ENCODE results near the gene CPVL.

The CPVL gene

DNA sequence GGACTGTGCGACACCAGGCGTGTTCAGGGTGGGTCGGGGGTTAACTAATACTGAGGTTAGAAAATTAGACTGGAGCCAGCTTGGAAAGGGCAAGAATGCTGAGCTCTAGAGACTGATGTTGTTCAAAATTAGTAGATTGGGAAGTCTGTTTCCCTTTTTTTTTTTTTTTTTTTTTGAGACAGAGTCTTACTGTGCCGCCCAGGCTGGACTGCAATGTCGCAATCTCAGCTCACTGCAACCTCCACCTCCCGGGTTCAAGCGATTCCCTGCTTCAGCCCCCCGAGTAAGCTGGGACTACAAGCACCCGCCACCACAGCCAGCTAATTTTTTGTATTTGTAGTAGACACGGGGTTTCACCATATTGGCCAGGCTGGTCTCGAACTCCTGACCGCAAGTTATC lies 2.7 kb upstream of the CPVL start:
- Histone ChIP-seq H3K9me3 (ENCODE audit: control insufficient read depth, insufficient read depth, low read depth, low read length) (no peaks in the 10 kb centered on the region; the same call in 1 of the 2 replicates), H3K36me3 (ENCODE audit: control insufficient read depth in 2 of 2, insufficient read depth in 1 of 2, low read length in 2 of 2) (peaks cover 2 to 3% of the 10 kb centered on the region in 2 experiments; a peak in 2 of 3 replicates), H3K4me3 (ENCODE audit: low read depth, low read length) (no peak overlapping the region), H3K27ac (ENCODE audit: extremely low read depth, low read depth, low read length) (no peak overlapping the region), H3K4me1 (ENCODE audit: control insufficient read depth, insufficient read depth, low read length) (no peaks in the 10 kb centered on the region)
- ChIA-PET POLR2A (interaction anchor here (0.6 kb wide), 1 partner anchor 738 kb away, joined by 4 read pairs; no protein-coding TSS in a partner anchor), CTCF (interaction anchor here (0.6 to 1.3 kb wide), 4 partner anchors 23 to 1071 kb away, joined by 3 to 5 read pairs (median 4); no protein-coding TSS in a partner anchor)
- no peak for TF ChIP-seq ZNF529 (tag by site-specific recombination; IDR thresholded peaks at IDR 0.05; ENCODE audit: insufficient replicate concordance)
- TF ChIP-seq ZNF433 (tag by site-specific recombination; IDR thresholded peaks at IDR 0.05; ENCODE audit: low read depth): no peak

DNA sequence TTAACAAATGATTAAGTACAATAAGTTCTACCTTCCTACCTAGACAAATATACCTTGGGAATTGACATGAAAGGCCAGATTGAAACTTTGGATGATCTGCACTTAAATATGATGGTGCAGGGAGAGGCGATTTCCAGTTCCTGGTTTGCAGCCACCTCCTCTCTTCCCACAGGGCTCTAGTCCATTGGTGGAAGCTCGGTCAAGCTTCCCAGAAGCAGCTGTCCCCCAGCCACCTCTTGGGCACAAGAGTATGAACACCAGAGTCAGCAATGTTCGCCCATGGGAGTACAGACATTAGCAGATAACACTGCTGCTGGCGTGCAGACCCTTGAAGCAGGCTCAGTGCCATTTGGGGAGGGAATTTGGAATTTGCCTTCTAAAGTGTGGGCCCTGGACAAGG lies 1.5 kb upstream of the CPVL start:
- H3K4me1 ChIP-seq (ENCODE audit: control insufficient read depth, insufficient read depth, low read length): no peaks in the 10 kb centered on the region
- ChIA-PET CTCF (interaction anchor here (0.7 to 1.8 kb wide), 5 partner anchors 9 to 221 kb away, joined by 4 to 9 read pairs (median 5); no protein-coding TSS in a partner anchor), POLR2A (no interaction called here)
- H3K27ac ChIP-seq (ENCODE audit: extremely low read depth, low read depth, low read length): no peak overlapping the region
- H3K9me3 ChIP-seq (ENCODE audit: control insufficient read depth, insufficient read depth, low read depth, low read length): no peaks in the 10 kb centered on the region
- TF ChIP-seq ZNF549 (tag by site-specific recombination; IDR thresholded peaks at IDR 0.05): no peak
- no peak for TF ChIP-seq ZNF350 (tag by site-specific recombination; IDR thresholded peaks at IDR 0.05)
- no peak for TF ChIP-seq ZNF16 (tag by site-specific recombination; IDR thresholded peaks at IDR 0.05; ENCODE audit: low read depth)
- TF ChIP-seq ZNF211 (tag by site-specific recombination; IDR thresholded peaks at IDR 0.05; ENCODE audit: low read depth): no peak
- no peak for TF ChIP-seq ZNF510 (tag by site-specific recombination; IDR thresholded peaks at IDR 0.05; ENCODE audit: insufficient replicate concordance)
- TF ChIP-seq, protein P1, sequence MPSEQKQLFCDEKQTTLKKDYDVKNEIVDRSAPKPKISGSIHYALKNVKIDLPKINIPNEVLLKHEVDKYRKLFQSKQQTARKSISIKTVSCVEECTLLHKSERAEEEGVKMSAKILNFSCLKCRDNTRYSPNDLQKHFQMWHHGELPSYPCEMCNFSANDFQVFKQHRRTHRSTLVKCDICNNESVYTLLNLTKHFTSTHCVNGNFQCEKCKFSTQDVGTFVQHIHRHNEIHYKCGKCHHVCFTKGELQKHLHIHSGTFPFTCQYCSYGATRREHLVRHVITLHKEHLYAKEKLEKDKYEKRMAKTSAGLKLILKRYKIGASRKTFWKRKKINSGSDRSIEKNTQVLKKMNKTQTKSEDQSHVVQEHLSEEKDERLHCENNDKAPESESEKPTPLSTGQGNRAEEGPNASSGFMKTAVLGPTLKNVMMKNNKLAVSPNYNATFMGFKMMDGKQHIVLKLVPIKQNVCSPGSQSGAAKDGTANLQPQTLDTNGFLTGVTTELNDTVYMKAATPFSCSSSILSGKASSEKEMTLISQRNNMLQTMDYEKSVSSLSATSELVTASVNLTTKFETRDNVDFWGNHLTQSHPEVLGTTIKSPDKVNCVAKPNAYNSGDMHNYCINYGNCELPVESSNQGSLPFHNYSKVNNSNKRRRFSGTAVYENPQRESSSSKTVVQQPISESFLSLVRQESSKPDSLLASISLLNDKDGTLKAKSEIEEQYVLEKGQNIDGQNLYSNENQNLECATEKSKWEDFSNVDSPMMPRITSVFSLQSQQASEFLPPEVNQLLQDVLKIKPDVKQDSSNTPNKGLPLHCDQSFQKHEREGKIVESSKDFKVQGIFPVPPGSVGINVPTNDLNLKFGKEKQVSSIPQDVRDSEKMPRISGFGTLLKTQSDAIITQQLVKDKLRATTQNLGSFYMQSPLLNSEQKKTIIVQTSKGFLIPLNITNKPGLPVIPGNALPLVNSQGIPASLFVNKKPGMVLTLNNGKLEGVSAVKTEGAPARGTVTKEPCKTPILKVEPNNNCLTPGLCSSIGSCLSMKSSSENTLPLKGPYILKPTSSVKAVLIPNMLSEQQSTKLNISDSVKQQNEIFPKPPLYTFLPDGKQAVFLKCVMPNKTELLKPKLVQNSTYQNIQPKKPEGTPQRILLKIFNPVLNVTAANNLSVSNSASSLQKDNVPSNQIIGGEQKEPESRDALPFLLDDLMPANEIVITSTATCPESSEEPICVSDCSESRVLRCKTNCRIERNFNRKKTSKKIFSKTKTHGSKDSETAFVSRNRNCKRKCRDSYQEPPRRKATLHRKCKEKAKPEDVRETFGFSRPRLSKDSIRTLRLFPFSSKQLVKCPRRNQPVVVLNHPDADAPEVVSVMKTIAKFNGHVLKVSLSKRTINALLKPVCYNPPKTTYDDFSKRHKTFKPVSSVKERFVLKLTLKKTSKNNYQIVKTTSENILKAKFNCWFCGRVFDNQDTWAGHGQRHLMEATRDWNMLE (tag by site-specific recombination; conservative IDR thresholded peaks at IDR 0.05; ENCODE audit: low read depth): no peak
- TF ChIP-seq ZNF843 (tag by site-specific recombination; IDR thresholded peaks at IDR 0.05): no peak
- no peak for TF ChIP-seq ZBTB8A (tag by site-specific recombination; IDR thresholded peaks at IDR 0.05)
- TF ChIP-seq GLI4 (tag by site-specific recombination; IDR thresholded peaks at IDR 0.05): no peak
- TF ChIP-seq ZNF623 (tag by site-specific recombination; IDR thresholded peaks at IDR 0.05): no peak
- TF ChIP-seq HOXC10 (CRISPR knock-in tag; IDR thresholded peaks at IDR 0.05): no peak
- no peak for TF ChIP-seq ZNF514 (tag by site-specific recombination; IDR thresholded peaks at IDR 0.05)
- TF ChIP-seq, protein P2, sequence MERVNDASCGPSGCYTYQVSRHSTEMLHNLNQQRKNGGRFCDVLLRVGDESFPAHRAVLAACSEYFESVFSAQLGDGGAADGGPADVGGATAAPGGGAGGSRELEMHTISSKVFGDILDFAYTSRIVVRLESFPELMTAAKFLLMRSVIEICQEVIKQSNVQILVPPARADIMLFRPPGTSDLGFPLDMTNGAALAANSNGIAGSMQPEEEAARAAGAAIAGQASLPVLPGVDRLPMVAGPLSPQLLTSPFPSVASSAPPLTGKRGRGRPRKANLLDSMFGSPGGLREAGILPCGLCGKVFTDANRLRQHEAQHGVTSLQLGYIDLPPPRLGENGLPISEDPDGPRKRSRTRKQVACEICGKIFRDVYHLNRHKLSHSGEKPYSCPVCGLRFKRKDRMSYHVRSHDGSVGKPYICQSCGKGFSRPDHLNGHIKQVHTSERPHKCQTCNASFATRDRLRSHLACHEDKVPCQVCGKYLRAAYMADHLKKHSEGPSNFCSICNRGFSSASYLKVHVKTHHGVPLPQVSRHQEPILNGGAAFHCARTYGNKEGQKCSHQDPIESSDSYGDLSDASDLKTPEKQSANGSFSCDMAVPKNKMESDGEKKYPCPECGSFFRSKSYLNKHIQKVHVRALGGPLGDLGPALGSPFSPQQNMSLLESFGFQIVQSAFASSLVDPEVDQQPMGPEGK (tag by site-specific recombination; IDR thresholded peaks at IDR 0.05): no peak
- no peak for TF ChIP-seq PRDM1 (tag by site-specific recombination; IDR thresholded peaks at IDR 0.05)
- H3K4me3 ChIP-seq (ENCODE audit: low read depth, low read length): no peak overlapping the region
- peaks cover 2 to 3% of the 10 kb centered on the region in 2 experiments; a peak in 2 of 3 replicates for H3K36me3 ChIP-seq (ENCODE audit: control insufficient read depth in 2 of 2, insufficient read depth in 1 of 2, low read length in 2 of 2)

Measured in HEK293 (cell line).